ENCODE results near the gene GAA. TPM values are rescaled to one million over a fixed set of nuclear protein-coding genes. Genes with fewer than 3 reads are reported as not detected.
A peak's percentile ranks its signal among the peaks of the same experiment; 100 is the strongest.

The GAA gene
- total RNA-seq, 2 donors from 2014 or later, result 34.2 to 36.3 TPM

- Mint-ChIP-seq H3K9me3 (no peaks in the 10 kb centered on the region), H3K36me3 (peaks cover 0 to 5% of the 10 kb centered on the region in 2 donors), H3K27ac (no peak overlapping the region)
- DNase-seq (ENCODE audit: low spot score in 2 of 2), result no peak
- no peak for ATAC-seq
These were observed 4.2 kb upstream of the GAA start for GRCh38 chr17:80097127-80097621.

- Mint-ChIP-seq H3K36me3 (peaks cover 0 to 6% of the 10 kb centered on the region in 2 donors), H3K9me3 (no peaks in the 10 kb centered on the region)
- no peak for ATAC-seq
These were observed 3.3 kb upstream of the GAA start for GRCh38 chr17:80097844-80098691.

GRCh38 chr17:80099291-80100034 is 1.9 kb upstream of the GAA start:
- no peak for DNase-seq (ENCODE audit: low spot score in 2 of 2)
- ATAC-seq, result no peak
- no peak overlapping the region for H3K27ac Mint-ChIP-seq
- H3K9me3 Mint-ChIP-seq, result no peaks in the 10 kb centered on the region
- H3K36me3 Mint-ChIP-seq, result peaks cover 0 to 6% of the 10 kb centered on the region in 2 donors

More at GRCh38 chr17:80097844-80098691, 3.3 kb upstream of the GAA start:
- H3K27ac Mint-ChIP-seq, result no peak overlapping the region
- no peak for DNase-seq (ENCODE audit: low spot score in 2 of 2)

GRCh38 chr17:80100035-80100323 is 1.4 kb upstream of the GAA start:
- H3K36me3 Mint-ChIP-seq, result peaks cover 0 to 6% of the 10 kb centered on the region in 2 donors
- ATAC-seq, result no peak
- no peak overlapping the region for H3K27ac Mint-ChIP-seq
- DNase-seq (ENCODE audit: low spot score in 2 of 2), result no peak
- no peaks in the 10 kb centered on the region for H3K9me3 Mint-ChIP-seq

GRCh38 chr17:80101946-80102663 is 724 bp downstream of the GAA start:
- Mint-ChIP-seq H3K36me3 (peaks cover 0 to 13% of the 10 kb centered on the region in 2 donors), H3K27ac (peak overlapping the region; percentile 90 to 97), H3K9me3 (no peaks in the 10 kb centered on the region)
- DNase-seq (ENCODE audit: low spot score in 2 of 2) (peak in 1 of 2 donors; percentile 18), ATAC-seq (peak; percentile 25 to 28)

- H3K27ac Mint-ChIP-seq, result peak overlapping the region; percentile 69 to 90
- no peaks in the 10 kb centered on the region for H3K9me3 Mint-ChIP-seq
- DNase-seq (ENCODE audit: low spot score in 2 of 2) (no peak), ATAC-seq (no peak)
- peaks cover 0 to 13% of the 10 kb centered on the region in 2 donors for H3K36me3 Mint-ChIP-seq
These were observed 1.5 kb downstream of the GAA start for GRCh38 chr17:80102664-80103448.

GRCh38 chr17:80103449-80104085 is 2.2 kb downstream of the GAA start:
- peak overlapping the region; percentile 39 to 69 for H3K27ac Mint-ChIP-seq
- peaks cover 0 to 13% of the 10 kb centered on the region in 2 donors for H3K36me3 Mint-ChIP-seq
- no peaks in the 10 kb centered on the region for H3K9me3 Mint-ChIP-seq
- DNase-seq (ENCODE audit: low spot score in 2 of 2) (no peak), ATAC-seq (no peak)

- DNase-seq (ENCODE audit: low spot score in 2 of 2) (no peak), ATAC-seq (no peak)
- Mint-ChIP-seq H3K9me3 (no peaks in the 10 kb centered on the region), H3K36me3 (peaks cover 0 to 13% of the 10 kb centered on the region in 2 donors), H3K27ac (no peak overlapping the region)
These were observed 3.1 kb downstream of the GAA start for GRCh38 chr17:80104321-80104955.

- ATAC-seq (no peak), DNase-seq (ENCODE audit: low spot score in 2 of 2) (no peak)
- Mint-ChIP-seq H3K36me3 (peaks cover 0 to 13% of the 10 kb centered on the region in 2 donors), H3K27ac (no peak overlapping the region), H3K9me3 (no peaks in the 10 kb centered on the region)
These were observed 3.6 kb downstream of the GAA start for GRCh38 chr17:80104956-80105375.

GRCh38 chr17:80105762-80106161 is 4.4 kb downstream of the GAA start:
- ATAC-seq, result no peak
- Mint-ChIP-seq H3K27ac (no peak overlapping the region), H3K36me3 (peaks cover 0 to 13% of the 10 kb centered on the region in 2 donors), H3K9me3 (no peaks in the 10 kb centered on the region)
- DNase-seq (ENCODE audit: low spot score in 2 of 2), result no peak

- DNase-seq (ENCODE audit: low spot score in 2 of 2) (no peak), ATAC-seq (no peak)
- no peak overlapping the region for H3K27ac Mint-ChIP-seq
- no peaks in the 10 kb centered on the region for H3K9me3 Mint-ChIP-seq
- peaks cover 0 to 13% of the 10 kb centered on the region in 2 donors for H3K36me3 Mint-ChIP-seq
These were observed 4.8 kb downstream of the GAA start for GRCh38 chr17:80106176-80106575.

- peaks cover 0 to 13% of the 10 kb centered on the region in 2 donors for H3K36me3 Mint-ChIP-seq
- no peak for ATAC-seq
- DNase-seq (ENCODE audit: low spot score in 2 of 2), result no peak
- H3K27ac Mint-ChIP-seq, result no peak overlapping the region
- no peaks in the 10 kb centered on the region for H3K9me3 Mint-ChIP-seq
These were observed 5.4 kb downstream of the GAA start for GRCh38 chr17:80106751-80107150.

- H3K27ac Mint-ChIP-seq, result no peak overlapping the region
- ATAC-seq (no peak), DNase-seq (ENCODE audit: low spot score in 2 of 2) (peak in 1 of 2 donors; percentile 20)
- peaks cover 0 to 8% of the 10 kb centered on the region in 2 donors for H3K36me3 Mint-ChIP-seq
- no peaks in the 10 kb centered on the region for H3K9me3 Mint-ChIP-seq
These were observed 6.0 kb downstream of the GAA start for GRCh38 chr17:80107231-80108021.

- Mint-ChIP-seq H3K27ac (no peak overlapping the region), H3K36me3 (peaks cover 0 to 8% of the 10 kb centered on the region in 2 donors), H3K9me3 (no peaks in the 10 kb centered on the region)
- ATAC-seq (no peak), DNase-seq (ENCODE audit: low spot score in 2 of 2) (peak in 1 of 2 donors; percentile 51)
These were observed 6.9 kb downstream of the GAA start for GRCh38 chr17:80108036-80108971.

Measured in activated naive CD4-positive, alpha-beta T cell treated with anti-CD3 and anti-CD28 coated beads, Interleukin-2, amount 50 U/mL, for 72 hours (primary cell).